DND-41 (cell line): ENCODE results near the gene PARN.

Experiments
- CTCF ChIP-seq: IDR thresholded peaks from 2 replicates; pipeline ENCODE4 v1.5.1; 2012; ENCODE audit warnings: borderline replicate concordance, low read length, moderate library complexity, mild to moderate bottlenecking; ENCODE audit not compliant: poor library complexity, severe bottlenecking; ENCODE audit errors: extremely low read depth
- EZH2 ChIP-seq: IDR thresholded peaks from 3 replicates; pipeline ENCODE4 v1.6.1; 2012; ENCODE audit warnings: borderline replicate concordance, low read depth, mild to moderate bottlenecking, moderate library complexity, low read length, inconsistent platforms; ENCODE audit not compliant: severe bottlenecking

GRCh38 chr16:14464192-14464591, 165.9 kb downstream of the PARN start:
- TF ChIP-seq CTCF (no peak), EZH2 (no peak)
